HepG2 (cell line): ENCODE results near the gene FITM2. TPM values are rescaled to one million over a fixed set of nuclear protein-coding genes. Genes with fewer than 3 reads are reported as not detected.

Experiments used
- ATAC-seq: fragments of 200-7000 bp; cut with Tn5 transposase; 3 replicates; pipeline ENCODE4 v1.9.1; 2020; ENCODE audit warnings: mild to moderate bottlenecking, moderate library complexity
- BruUV-seq: library from RNA; stranded (reverse); fragments of 400-500 nt; replicated peaks from 2 replicates; lab custom pipeline; 2021; lab: Mats Ljungman, UMichigan
- CTCF ChIA-PET: fragments of 300-600 bp; formaldehyde crosslinking; extraction: SDS; loops from one replicate; lab custom pipeline; 2021; ENCODE audit warnings: low total read pairs, inconsistent platforms, low intra/inter-chr PET ratio; lab: Yijun Ruan, JAX
- POLR2A ChIA-PET: fragments of 350-600 bp; sonication (Branson Sonifier 250); formaldehyde crosslinking; loops from one replicate; lab custom pipeline; 2020; ENCODE audit warnings: antibody characterized with exemption, inconsistent platforms; lab: Yijun Ruan, JAX
- DNase-seq: peaks from one replicate; pipeline ENCODE4 v3.0.0-alpha.2; 2015; ENCODE audit warnings: low spot score
- FAIRE-seq: peaks from 3 replicates; lab custom pipeline; 2011; peaks lifted over from hg19 to GRCh38; lab: Jason Lieb, UNC
- H2AFZ ChIP-seq: one replicate; pipeline ENCODE4 v1.6.1; 2011; ENCODE audit warnings: low read length, inconsistent platforms
- H3K27ac ChIP-seq: fragments of 300-600 bp; 3 replicates; pipeline ENCODE4 v1.8.0; 2011; ENCODE audit warnings: mixed run types, mild to moderate bottlenecking, mixed read lengths, low read length, inconsistent platforms; ENCODE audit not compliant: insufficient read depth; ENCODE audit errors: extremely low read length
- H3K27me3 ChIP-seq, 2 experiments: fragments of 200-600 bp in 1 of 2; 2 replicates in 1 of 2; 3 replicates in 1 of 2; pipeline versions ENCODE4 v1.6.0 to v1.8.0; 2011; ENCODE audit warnings: low read length in 2 of 2, mild to moderate bottlenecking in 2 of 2, moderate library complexity in 2 of 2, inconsistent platforms in 1 of 2; ENCODE audit not compliant: insufficient read depth in 2 of 2, control insufficient read depth in 1 of 2
- H3K36me3 ChIP-seq, 2 experiments: fragments of 200-600 bp in 1 of 2; replicated peaks in 1 of 2; 2 replicates in 1 of 2; 3 replicates in 1 of 2; pipeline versions ENCODE4 v1.5.1 to v1.8.0; 2011; ENCODE audit warnings: low read length in 2 of 2, inconsistent platforms in 1 of 2; ENCODE audit not compliant: insufficient read depth in 2 of 2, control insufficient read depth in 1 of 2
- H3K4me1 ChIP-seq: 2 replicates; pipeline ENCODE4 v1.5.1; 2012; ENCODE audit warnings: low read length, inconsistent platforms; ENCODE audit not compliant: insufficient read depth
- H3K4me2 ChIP-seq: 2 replicates; pipeline ENCODE4 v1.6.0; 2011; ENCODE audit warnings: low read depth, low read length, inconsistent platforms
- H3K4me3 ChIP-seq, 3 experiments: fragments of 200-600 bp in 1 of 3; sonication (generic), shearing (Covaris generic) in 1 of 3; replicated peaks in 1 of 3; 2 replicates each; pipeline ENCODE4 v1.5.1; 2011 to 2016; ENCODE audit warnings: low read length in 3 of 3, inconsistent platforms in 2 of 3, low read depth in 2 of 3, mild to moderate bottlenecking in 2 of 3, control low read depth in 1 of 3, mixed read lengths in 1 of 3; ENCODE audit not compliant: insufficient read depth in 1 of 3
- H3K79me2 ChIP-seq: one replicate; pipeline ENCODE4 v1.6.1; 2011; ENCODE audit warnings: low read length, inconsistent platforms; ENCODE audit not compliant: insufficient read depth
- H3K9ac ChIP-seq: 2 replicates; pipeline ENCODE4 v1.6.0; 2011; ENCODE audit warnings: mild to moderate bottlenecking, low read depth, low read length, inconsistent platforms; ENCODE audit not compliant: insufficient read depth
- H3K9me3 ChIP-seq: 2 replicates; pipeline ENCODE4 v1.5.1; 2012; ENCODE audit warnings: mild to moderate bottlenecking, low read length
- H4K20me1 ChIP-seq: 2 replicates; pipeline ENCODE4 v1.6.0; 2011; ENCODE audit warnings: inconsistent platforms, mild to moderate bottlenecking, low read length, moderate library complexity; ENCODE audit not compliant: insufficient read depth
- CCAR2 ChIP-seq: fragments of 200-400 bp; formaldehyde crosslinking; optimal IDR thresholded peaks from 2 replicates; pipeline ENCODE3; 2018; ENCODE audit warnings: low read depth, mild to moderate bottlenecking, low read length, moderate library complexity
- DRAP1 ChIP-seq: IDR thresholded peaks from 2 replicates; pipeline ENCODE4 v1.6.1; 2016; ENCODE audit warnings: missing genetic modification reagents, missing compliant biosample characterization
- GABPB1 ChIP-seq: IDR thresholded peaks from 2 replicates; pipeline ENCODE4 v1.6.1; 2016; ENCODE audit warnings: mild to moderate bottlenecking, missing genetic modification reagents, moderate library complexity, missing compliant biosample characterization
- PCBP2 ChIP-seq: fragments of 200-400 bp; formaldehyde crosslinking; optimal IDR thresholded peaks from 2 replicates; pipeline ENCODE3; 2018; ENCODE audit warnings: low read length, low read depth; ENCODE audit not compliant: poor library complexity, severe bottlenecking
- TEAD3 ChIP-seq: optimal IDR thresholded peaks from 2 replicates; pipeline ENCODE3; 2016; ENCODE audit warnings: borderline replicate concordance
- TGIF2 ChIP-seq: IDR thresholded peaks from 2 replicates; pipeline ENCODE4 v1.6.1; 2016; ENCODE audit warnings: control low read depth, missing compliant biosample characterization
- XRCC5 ChIP-seq: fragments of 200-400 bp; formaldehyde crosslinking; optimal IDR thresholded peaks from 2 replicates; pipeline ENCODE3; 2017; ENCODE audit warnings: mild to moderate bottlenecking, low read length
- ZBTB8A ChIP-seq: sonication (generic); formaldehyde crosslinking; IDR thresholded peaks from 2 replicates; pipeline ENCODE4 v1.4.0; 2020; ENCODE audit warnings: mild to moderate bottlenecking, low read depth, missing genetic modification reagents, borderline replicate concordance
- ZFP62 ChIP-seq: sonication (generic); formaldehyde crosslinking; IDR thresholded peaks from 2 replicates; pipeline ENCODE4 v1.4.0; 2020; ENCODE audit warnings: missing genetic modification reagents
- ZFP82 ChIP-seq: sonication (generic); formaldehyde crosslinking; IDR thresholded peaks from 2 replicates; pipeline ENCODE4 v1.5.1; 2020; ENCODE audit warnings: mild to moderate bottlenecking, missing genetic modification reagents, borderline replicate concordance
- ZNF207 ChIP-seq: fragments of 450-650 bp; IDR thresholded peaks from 2 replicates; pipeline ENCODE4 v1.6.1; 2016; ENCODE audit warnings: antibody characterized with exemption, borderline replicate concordance
- ZNF468 ChIP-seq: sonication (generic); formaldehyde crosslinking; IDR thresholded peaks from 2 replicates; pipeline ENCODE4 v1.8.0; 2022; ENCODE audit warnings: mild to moderate bottlenecking, moderate library complexity, missing genetic modification reagents
- ZNF761 ChIP-seq: sonication (generic); formaldehyde crosslinking; conservative IDR thresholded peaks from 2 replicates; pipeline ENCODE4 v1.4.0; 2020; ENCODE audit warnings: mild to moderate bottlenecking, missing genetic modification reagents
- ZNF768 ChIP-seq: sonication (generic); formaldehyde crosslinking; IDR thresholded peaks from 2 replicates; pipeline ENCODE4 v1.4.0; 2020; ENCODE audit warnings: missing genetic modification reagents
- ZNF891 ChIP-seq: sonication (generic); formaldehyde crosslinking; IDR thresholded peaks from 2 replicates; pipeline ENCODE4 v1.5.0; 2020; ENCODE audit warnings: mild to moderate bottlenecking, missing genetic modification reagents
- WGBS: methylation state at CpG from one replicate; pipeline ENCODE4 v1.1.6; 2017; ENCODE audit warnings: low lambda C conversion rate; 5-methylcytosine and 5-hydroxymethylcytosine counted together
- in situ Hi-C: cut with HindIII; loops from 2 replicates; pipeline ENCODE4 v1.10.0; 2017; ENCODE audit warnings: low pct_unique_long_range_greater_than_20kb; ENCODE audit not compliant: extremely low pct_ligation_motif_present
- intact Hi-C: fragments of 100-400 bp; cut with micrococcal nuclease; formaldehyde crosslinking; loops from one replicate; pipeline ENCODE4 v1.10.0; 2022; ENCODE audit not compliant: unreplicated experiment
- polyA plus RNA-seq, 8 experiments: library from polyadenylated mRNA; depleted of rRNA in 3 of 8; stranded (reverse) in 7 of 8; unstranded in 1 of 8; fragments of >200 nt; fragmentation: Illumina TruSeq in 4 of 8; extraction: Trizol in 4 of 8; gene quantifications; 2 replicates each; pipeline versions ENCODE4 v1.2.1 to v1.2.3, GENCODE V29; 2011 to 2016; ENCODE audit warnings: low read depth in 4 of 8, missing spikeins in 1 of 8, mixed read lengths in 1 of 8; ENCODE audit not compliant: insufficient read depth in 1 of 8
- total RNA-seq, 5 experiments: library from RNA; depleted of rRNA; stranded (reverse); fragments of >200 nt; fragmentation: Illumina TruSeq; extraction: Trizol; gene quantifications; 2 replicates each; pipeline ENCODE4 v1.2.3, GENCODE V29; 2016; ENCODE audit warnings: low read depth in 1 of 5
- TF ChIP-seq, protein P1 (sequence below): IDR thresholded peaks from 2 replicates; pipeline ENCODE4 v1.6.1; 2016; ENCODE audit warnings: mild to moderate bottlenecking, missing biosample characterization, missing genetic modification reagents
- TF ChIP-seq, protein P2 (sequence below), 2 experiments: sonication (generic) in 1 of 2; formaldehyde crosslinking in 1 of 2; IDR thresholded peaks; 2 replicates each; pipeline versions ENCODE4 v1.5.1 to v1.6.1; 2011 to 2020; ENCODE audit warnings: borderline replicate concordance in 1 of 2, low read depth in 1 of 2, low read length in 1 of 2, mild to moderate bottlenecking in 1 of 2, missing genetic modification reagents in 1 of 2, moderate library complexity in 1 of 2

FITM2 gene
- total and polyA plus RNA-seq, 2 of the 13 experiments (the other 11 are each of a cell fraction or from before 2014, with no cell fraction given): 9.6 to 24.5 TPM

GRCh38 chr20:44268802-44269201 is 42.2 kb downstream of the FITM2 start (continued):
- TF ChIP-seq DRAP1 (CRISPR knock-in tag): no peak

DNA sequence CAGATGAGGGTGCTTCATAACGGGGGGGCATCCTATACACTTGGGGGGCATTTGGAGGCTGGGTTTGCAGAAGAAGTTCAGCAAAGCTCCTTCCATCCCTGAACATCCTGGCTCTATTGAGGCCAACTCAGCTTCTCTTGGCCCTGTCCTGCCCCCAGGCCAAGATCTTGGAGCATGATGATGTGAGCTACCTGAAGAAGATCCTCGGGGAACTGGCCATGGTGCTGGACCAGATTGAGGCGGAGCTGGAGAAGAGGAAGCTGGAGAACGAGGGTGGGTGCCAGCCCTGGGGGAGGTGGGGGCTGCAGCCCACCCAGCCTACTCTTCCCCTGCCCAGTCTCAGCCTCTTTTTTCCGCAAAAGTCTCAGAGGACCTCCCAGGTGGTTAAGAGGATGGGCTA is 46.7 kb downstream of the FITM2 start:
- H4K20me1 ChIP-seq: no peaks in the 10 kb centered on the region
- H3K79me2 ChIP-seq: no peaks in the 10 kb centered on the region
- WGBS: 30% methylated on average over 5 of the region's 5 CpGs
- H3K4me2 ChIP-seq: no peak overlapping the region
- no peak for DNase-seq
- in situ Hi-C loops (no loop called here), intact Hi-C loops (no loop called here)
- ChIA-PET POLR2A (interaction anchor here (0.8 kb wide), 1 partner anchor 38 kb away, joined by 3 read pairs; no protein-coding TSS in a partner anchor), CTCF (no interaction called here)
- no peak overlapping the region for H3K4me3 ChIP-seq
- FAIRE-seq: no peak
- no peaks in the 10 kb centered on the region for H3K36me3 ChIP-seq
- no peak for ATAC-seq
- H3K9me3 ChIP-seq: no peaks in the 10 kb centered on the region
- no peak overlapping the region for H2AFZ ChIP-seq
- peaks cover 11% of the 10 kb centered on the region; the same call in 1 of the 2 replicates for H3K4me1 ChIP-seq
- no peak overlapping the region for H3K9ac ChIP-seq
- no TSS peak for BruUV-seq
- H3K27ac ChIP-seq: no peak overlapping the region
- no peaks in the 10 kb centered on the region for H3K27me3 ChIP-seq
- no peak for TF ChIP-seq ZFP82
- TF ChIP-seq ZNF891: no peak
- no peak for TF ChIP-seq TEAD3
- TF ChIP-seq ZBTB8A: no peak
- TF ChIP-seq ZFP62 (CRISPR knock-in tag): no peak
- TF ChIP-seq, protein P1, sequence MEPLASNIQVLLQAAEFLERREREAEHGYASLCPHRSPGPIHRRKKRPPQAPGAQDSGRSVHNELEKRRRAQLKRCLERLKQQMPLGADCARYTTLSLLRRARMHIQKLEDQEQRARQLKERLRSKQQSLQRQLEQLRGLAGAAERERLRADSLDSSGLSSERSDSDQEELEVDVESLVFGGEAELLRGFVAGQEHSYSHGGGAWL (CRISPR knock-in tag): 0 out of 2 replicates have a peak, but pooled peaks have one; percentile 40
- no peak for TF ChIP-seq ZNF207
- no peak for TF ChIP-seq ZNF761 (CRISPR knock-in tag)
- TF ChIP-seq ZNF768 (CRISPR knock-in tag): peak; percentile 17; the same call in 1 of the 2 replicates
- TF ChIP-seq XRCC5: peak; percentile 26
- TF ChIP-seq, protein P2, sequence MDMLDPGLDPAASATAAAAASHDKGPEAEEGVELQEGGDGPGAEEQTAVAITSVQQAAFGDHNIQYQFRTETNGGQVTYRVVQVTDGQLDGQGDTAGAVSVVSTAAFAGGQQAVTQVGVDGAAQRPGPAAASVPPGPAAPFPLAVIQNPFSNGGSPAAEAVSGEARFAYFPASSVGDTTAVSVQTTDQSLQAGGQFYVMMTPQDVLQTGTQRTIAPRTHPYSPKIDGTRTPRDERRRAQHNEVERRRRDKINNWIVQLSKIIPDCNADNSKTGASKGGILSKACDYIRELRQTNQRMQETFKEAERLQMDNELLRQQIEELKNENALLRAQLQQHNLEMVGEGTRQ (IDR thresholded peaks at IDR 0.05; ENCODE audit: low read depth, low read length): no peak
- TF ChIP-seq, protein P2 (CRISPR knock-in tag; IDR thresholded peaks at IDR 0.05; ENCODE audit: borderline replicate concordance): no peak
- no peak for TF ChIP-seq ZNF468 (CRISPR knock-in tag)
- no peak for TF ChIP-seq PCBP2
- TF ChIP-seq CCAR2: no peak
- TF ChIP-seq TGIF2 (CRISPR knock-in tag): peak; percentile 45; the same call in 1 of the 2 replicates
- no peak for TF ChIP-seq GABPB1 (CRISPR knock-in tag)
